Measurements from ENCODE around the gene MAPKAP1. TPM values are rescaled to one million over a fixed set of nuclear protein-coding genes. Genes with fewer than 3 reads are reported as not detected.

Gene MAPKAP1
- total and polyA plus RNA-seq, 4 donors: 44.5 to 64.0 (median 62.6) TPM

- Histone ChIP-seq H3K4me3 (ENCODE audit: low read depth, low read length) (no peak overlapping the region), H3K9me3 (ENCODE audit: control insufficient read depth, insufficient read depth, low read length) (no peaks in the 10 kb centered on the region), H3K36me3 (ENCODE audit: control insufficient read depth, insufficient read depth, low read length) (no peaks in the 10 kb centered on the region), H3K27me3 (ENCODE audit: control insufficient read depth, insufficient read depth, low read length) (no peaks in the 10 kb centered on the region), H3K4me1 (ENCODE audit: control insufficient read depth, insufficient read depth, low read length) (peaks cover 9% of the 10 kb centered on the region), H3K27ac (ENCODE audit: low read depth, low read length) (no peak overlapping the region)
- WGBS (ENCODE audit: insufficient coverage): 83% methylated on average over 1 of the region's 3 CpGs
- DNase-seq (ENCODE audit: low read depth in 4 of 6, low spot score in 6 of 6): no peak
These were observed 313.6 kb downstream of the MAPKAP1 start for GRCh38 chr9:125393426-125393825.

GRCh38 chr9:125391704-125392103 lies 315.3 kb downstream of the MAPKAP1 start:
- 67% methylated on average over 1 of the region's 6 CpGs for WGBS (ENCODE audit: insufficient coverage)
- DNase-seq (ENCODE audit: low read depth in 4 of 6, low spot score in 6 of 6): no peak
- no peaks in the 10 kb centered on the region for H3K27me3 ChIP-seq (ENCODE audit: control insufficient read depth, insufficient read depth, low read length)
- H3K4me1 ChIP-seq (ENCODE audit: control insufficient read depth, insufficient read depth, low read length): no peaks in the 10 kb centered on the region
- no peak overlapping the region for H3K27ac ChIP-seq (ENCODE audit: low read depth, low read length)
- H3K4me3 ChIP-seq (ENCODE audit: low read depth, low read length): no peak overlapping the region
- no peaks in the 10 kb centered on the region for H3K36me3 ChIP-seq (ENCODE audit: control insufficient read depth, insufficient read depth, low read length)
- H3K9me3 ChIP-seq (ENCODE audit: control insufficient read depth, insufficient read depth, low read length): no peaks in the 10 kb centered on the region

- 59% methylated on average over 5 of the region's 6 CpGs for WGBS (ENCODE audit: insufficient coverage)
- Histone ChIP-seq H3K9me3 (ENCODE audit: control insufficient read depth, insufficient read depth, low read length) (no peaks in the 10 kb centered on the region), H3K36me3 (ENCODE audit: control insufficient read depth, insufficient read depth, low read length) (no peaks in the 10 kb centered on the region), H3K4me3 (ENCODE audit: low read depth, low read length) (no peak overlapping the region), H3K4me1 (ENCODE audit: control insufficient read depth, insufficient read depth, low read length) (no peaks in the 10 kb centered on the region), H3K27ac (ENCODE audit: low read depth, low read length) (no peak overlapping the region), H3K27me3 (ENCODE audit: control insufficient read depth, insufficient read depth, low read length) (no peaks in the 10 kb centered on the region)
- no peak for DNase-seq (ENCODE audit: low read depth in 4 of 6, low spot score in 6 of 6)
These were observed 318.0 kb downstream of the MAPKAP1 start for GRCh38 chr9:125388978-125389377.

GRCh38 chr9:125387861-125388524 lies 319.0 kb downstream of the MAPKAP1 start:
- 85% methylated on average over 11 of the region's 14 CpGs for WGBS (ENCODE audit: insufficient coverage)
- Histone ChIP-seq H3K36me3 (ENCODE audit: control insufficient read depth, insufficient read depth, low read length) (no peaks in the 10 kb centered on the region), H3K9me3 (ENCODE audit: control insufficient read depth, insufficient read depth, low read length) (no peaks in the 10 kb centered on the region), H3K27me3 (ENCODE audit: control insufficient read depth, insufficient read depth, low read length) (no peaks in the 10 kb centered on the region), H3K4me3 (ENCODE audit: low read depth, low read length) (no peak overlapping the region), H3K4me1 (ENCODE audit: control insufficient read depth, insufficient read depth, low read length) (no peaks in the 10 kb centered on the region), H3K27ac (ENCODE audit: low read depth, low read length) (no peak overlapping the region)
- DNase-seq (ENCODE audit: low read depth in 4 of 6, low spot score in 6 of 6): no peak

Small RNA genes lying within 50 kb of the gene (small RNA-seq; reads per million reads assigned to genes)
- not detected for gene RF00017 (ENCODE audit: low replicate concordance)

Other genes with a start within 250 kb of the MAPKAP1 start
- 10 to 100 TPM; 44.6 to 69.0 TPM for gene PBX3, start 40.2 kb upstream of the MAPKAP1 start, total RNA-seq
- 100 to 1,000 TPM; 104 to 132 TPM for gene PBX3, start 40.2 kb upstream of the MAPKAP1 start, polyA plus RNA-seq (ENCODE audit: insufficient read length in 2 of 2)

Measured in spinal cord (tissue), 10 donors.